Smooth muscle cell (in vitro differentiated cells): ENCODE results near the gene PNMA8C. TPM values are rescaled to one million over a fixed set of nuclear protein-coding genes. Genes with fewer than 3 reads are reported as not detected.

Experiments
- DNase-seq: peaks from one replicate; lab custom pipeline; 2025; ENCODE audit not compliant: unreplicated experiment; lab: John Stamatoyannopoulos, UW
- H2AFZ ChIP-seq: fragments of 200-600 bp; sonication (generic); 2 replicates; pipeline ENCODE4 v1.6.0; 2016; ENCODE audit warnings: antibody characterized with exemption, low read depth, mild to moderate bottlenecking
- H3F3A ChIP-seq: fragments of 200-600 bp; sonication (generic); 2 replicates; pipeline ENCODE4 v1.6.0; 2017; ENCODE audit warnings: antibody characterized with exemption, low read depth
- H3K27ac ChIP-seq: fragments of 200-600 bp; sonication (generic); 2 replicates; pipeline ENCODE4 v1.5.1; 2016; ENCODE audit warnings: low read depth, mild to moderate bottlenecking
- H3K27me3 ChIP-seq: fragments of 200-600 bp; sonication (generic); 2 replicates; pipeline ENCODE4 v1.6.1; 2016; ENCODE audit warnings: low read depth, mild to moderate bottlenecking
- H3K36me3 ChIP-seq: fragments of 200-600 bp; sonication (generic); 2 replicates; pipeline ENCODE4 v1.5.1; 2016; ENCODE audit warnings: low read depth
- H3K4me1 ChIP-seq: fragments of 200-600 bp; sonication (generic); 2 replicates; pipeline ENCODE4 v1.5.1; 2016; ENCODE audit warnings: low read depth
- H3K4me2 ChIP-seq: fragments of 200-600 bp; sonication (generic); 2 replicates; pipeline ENCODE4 v1.6.0; 2016; ENCODE audit warnings: mild to moderate bottlenecking
- H3K4me3 ChIP-seq: fragments of 200-600 bp; sonication (generic); 2 replicates; pipeline ENCODE4 v1.5.1; 2016; ENCODE audit warnings: mild to moderate bottlenecking
- H3K79me2 ChIP-seq: fragments of 200-600 bp; sonication (generic); 2 replicates; pipeline ENCODE4 v1.6.0; 2016; ENCODE audit warnings: low read depth, mild to moderate bottlenecking
- H3K9ac ChIP-seq: fragments of 200-600 bp; sonication (generic); 2 replicates; pipeline ENCODE4 v1.6.0; 2016; ENCODE audit warnings: low read depth
- H3K9me3 ChIP-seq: fragments of 200-600 bp; sonication (generic); replicated peaks from 2 replicates; pipeline ENCODE4 v1.5.1; 2016; ENCODE audit warnings: low read depth
- H4K20me1 ChIP-seq: fragments of 200-600 bp; sonication (generic); 2 replicates; pipeline ENCODE4 v1.6.0; 2016; ENCODE audit warnings: low read depth
- CTCF ChIP-seq: fragments of 200-600 bp; sonication (generic); IDR thresholded peaks from 2 replicates; pipeline ENCODE4 v1.5.1; 2017; ENCODE audit warnings: borderline replicate concordance, mild to moderate bottlenecking, antibody characterized with exemption; ENCODE audit not compliant: insufficient read depth, poor library complexity, severe bottlenecking
- WGBS: methylation state at CpG from one replicate; pipeline ENCODE4 v1.1.7; 2016; ENCODE audit warnings: low lambda C conversion rate; 5-methylcytosine and 5-hydroxymethylcytosine counted together
- polyA plus RNA-seq: library from polyadenylated mRNA; unstranded; fragments of >200 nt; fragmentation: Nextera tagmentation; extraction: Ambion mirVana; gene quantifications from 2 replicates; pipeline ENCODE4 v1.2.1, GENCODE V29; 2016
- total RNA-seq: library from RNA; depleted of rRNA; stranded (reverse); fragments of >200 nt; gene quantifications from 2 replicates; pipeline ENCODE4 v1.2.3, GENCODE V29; 2014

PNMA8C gene
- total and polyA plus RNA-seq, 2 experiments from 2014 or later = not detected

- 72% methylated on average over 3 of the region's 3 CpGs for WGBS
- no peaks in the 10 kb centered on the region for H3K36me3 ChIP-seq
- TF ChIP-seq CTCF = no peak
- no peaks in the 10 kb centered on the region for H4K20me1 ChIP-seq
- H3K27ac ChIP-seq = no peak overlapping the region
- no peaks in the 10 kb centered on the region for H3K4me1 ChIP-seq
- no peaks in the 10 kb centered on the region for H3K79me2 ChIP-seq
- H3K4me2 ChIP-seq = no peak overlapping the region
- H3K9ac ChIP-seq = no peak overlapping the region
- H3K4me3 ChIP-seq = no peak overlapping the region
- H3K27me3 ChIP-seq = no peaks in the 10 kb centered on the region
- no peak for DNase-seq
- no peaks in the 10 kb centered on the region for H3F3A ChIP-seq
- no peaks in the 10 kb centered on the region for H3K9me3 ChIP-seq
- H2AFZ ChIP-seq = no peak overlapping the region
These were observed 25.5 kb upstream of the PNMA8C start for GRCh38 chr19:46454244-46454643.

GRCh38 chr19:46453661-46454060 is 24.9 kb upstream of the PNMA8C start:
- no peak overlapping the region for H3K9ac ChIP-seq

DNA sequence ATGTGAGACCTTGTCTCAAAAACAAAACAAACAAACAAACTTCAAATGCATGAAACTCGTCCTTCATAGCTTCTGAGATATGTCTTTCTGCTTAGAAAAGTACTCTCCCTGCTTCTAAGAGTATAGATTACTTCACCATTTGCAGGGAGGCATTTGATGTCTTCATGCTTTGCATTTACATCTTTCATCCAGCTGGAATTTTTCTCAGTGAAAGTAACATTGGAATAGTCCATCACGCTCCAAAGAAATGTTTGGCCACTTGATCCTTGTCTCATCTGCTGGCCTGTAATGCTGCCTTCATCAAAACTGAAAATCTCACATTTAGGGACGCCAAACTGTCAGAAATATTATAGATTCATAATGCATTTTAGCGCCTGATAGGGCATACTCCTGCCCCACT is 23.4 kb upstream of the PNMA8C start:
- 66% methylated on average over 4 of the region's 4 CpGs for WGBS
- H3K27ac ChIP-seq = no peak overlapping the region

More at GRCh38 chr19:46453661-46454060, 24.9 kb upstream of the PNMA8C start:
- H3K36me3 ChIP-seq = no peaks in the 10 kb centered on the region
- H3K4me2 ChIP-seq = no peak overlapping the region
- no peak for TF ChIP-seq CTCF
- H3K4me3 ChIP-seq = no peak overlapping the region
- H3F3A ChIP-seq = no peaks in the 10 kb centered on the region
- no peaks in the 10 kb centered on the region for H3K27me3 ChIP-seq
- no peaks in the 10 kb centered on the region for H4K20me1 ChIP-seq
- no peak overlapping the region for H3K27ac ChIP-seq
- H2AFZ ChIP-seq = no peak overlapping the region
- DNase-seq = no peak
- H3K9me3 ChIP-seq = no peaks in the 10 kb centered on the region
- 83% methylated on average over 6 of the region's 6 CpGs for WGBS
- no peaks in the 10 kb centered on the region for H3K79me2 ChIP-seq
- no peaks in the 10 kb centered on the region for H3K4me1 ChIP-seq

More for the DNA sequence above, 23.4 kb upstream of the PNMA8C start:
- no peak for TF ChIP-seq CTCF
- no peak for DNase-seq
- no peaks in the 10 kb centered on the region for H3K79me2 ChIP-seq
- H3K9me3 ChIP-seq = no peaks in the 10 kb centered on the region
- H3F3A ChIP-seq = no peaks in the 10 kb centered on the region
- no peaks in the 10 kb centered on the region for H4K20me1 ChIP-seq
- no peak overlapping the region for H3K4me3 ChIP-seq
- H2AFZ ChIP-seq = no peak overlapping the region
- no peak overlapping the region for H3K9ac ChIP-seq
- no peaks in the 10 kb centered on the region for H3K36me3 ChIP-seq
- H3K27me3 ChIP-seq = no peaks in the 10 kb centered on the region
- H3K4me2 ChIP-seq = no peak overlapping the region
- H3K4me1 ChIP-seq = no peaks in the 10 kb centered on the region
